Keratinocyte (primary cell): ENCODE measurements around the gene SENP8. TPM values are rescaled to one million over a fixed set of nuclear protein-coding genes. Genes with fewer than 3 reads are reported as not detected.

Experiments used
- DNase-seq: peaks from one replicate; pipeline ENCODE4 v3.0.0-alpha.2; 2011; ENCODE audit warnings: low read depth, missing footprints, low spot score
- FAIRE-seq: peaks from 2 replicates; lab custom pipeline; 2011; peaks lifted over from hg19 to GRCh38; lab: Jason Lieb, UNC
- H2AFZ ChIP-seq: 2 replicates; pipeline ENCODE4 v1.6.0; 2012; ENCODE audit warnings: low read length, control low read depth, inconsistent platforms; ENCODE audit not compliant: control insufficient read depth
- H3K27ac ChIP-seq: 2 replicates; pipeline ENCODE4 v1.5.1; 2011; ENCODE audit warnings: low read length; ENCODE audit not compliant: control insufficient read depth, insufficient read depth
- H3K27me3 ChIP-seq: 3 replicates; pipeline ENCODE4 v1.6.0; 2011; ENCODE audit warnings: low read length; ENCODE audit not compliant: control insufficient read depth, insufficient read depth; ENCODE audit errors: extremely low read depth
- H3K36me3 ChIP-seq, 2 experiments: 2 replicates in 1 of 2; 3 replicates in 1 of 2; pipeline ENCODE4 v1.5.1; 2011; ENCODE audit warnings: low read length in 2 of 2, mild to moderate bottlenecking in 1 of 2; ENCODE audit not compliant: control insufficient read depth in 2 of 2, insufficient read depth in 2 of 2; ENCODE audit errors: extremely low read depth in 1 of 2
- H3K4me1 ChIP-seq: 3 replicates; pipeline ENCODE4 v1.5.1; 2011; ENCODE audit warnings: low read length; ENCODE audit not compliant: control insufficient read depth, insufficient read depth; ENCODE audit errors: extremely low read depth
- H3K4me2 ChIP-seq: 3 replicates; pipeline ENCODE4 v1.6.0; 2011; ENCODE audit warnings: low read depth, low read length; ENCODE audit not compliant: control insufficient read depth, insufficient read depth; ENCODE audit errors: extremely low read depth
- H3K4me3 ChIP-seq, 3 experiments: fragments of 200-600 bp in 1 of 3; sonication (generic) in 1 of 3; 2 replicates in 2 of 3; 3 replicates in 1 of 3; pipeline ENCODE4 v1.5.1; 2011 to 2016; ENCODE audit warnings: low read length in 3 of 3, mild to moderate bottlenecking in 3 of 3, control low read depth in 2 of 3, inconsistent platforms in 1 of 3, low read depth in 1 of 3, mixed read lengths in 1 of 3, mixed run types in 1 of 3, moderate library complexity in 1 of 3; ENCODE audit not compliant: control insufficient read depth in 2 of 3, insufficient read depth in 2 of 3; ENCODE audit errors: extremely low read depth in 1 of 3
- H3K79me2 ChIP-seq: 2 replicates; pipeline ENCODE4 v1.6.0; 2012; ENCODE audit warnings: low read length; ENCODE audit not compliant: control insufficient read depth, insufficient read depth
- H3K9ac ChIP-seq: 3 replicates; pipeline ENCODE4 v1.6.0; 2011; ENCODE audit warnings: low read length; ENCODE audit not compliant: control insufficient read depth, insufficient read depth; ENCODE audit errors: extremely low read depth
- H3K9me1 ChIP-seq: 3 replicates; pipeline ENCODE4 v1.6.0; 2011; ENCODE audit warnings: low read length; ENCODE audit not compliant: control insufficient read depth, insufficient read depth; ENCODE audit errors: extremely low read depth
- H3K9me3 ChIP-seq: 2 replicates; pipeline ENCODE4 v1.5.1; 2012; ENCODE audit warnings: low read depth, low read length; ENCODE audit not compliant: control insufficient read depth
- H4K20me1 ChIP-seq: 3 replicates; pipeline ENCODE4 v1.6.0; 2011; ENCODE audit warnings: low read length; ENCODE audit not compliant: control insufficient read depth, insufficient read depth; ENCODE audit errors: extremely low read depth
- CTCF ChIP-seq, 3 experiments: IDR thresholded peaks in 1 of 3; conservative IDR thresholded peaks in 1 of 3; optimal IDR thresholded peaks in 1 of 3; 2 replicates in 2 of 3; 3 replicates in 1 of 3; pipeline versions ENCODE3 to v1.5.1; 2011; ENCODE audit warnings: low read length in 3 of 3, mild to moderate bottlenecking in 3 of 3, moderate library complexity in 2 of 3, control low read depth in 1 of 3, inconsistent platforms in 1 of 3; ENCODE audit not compliant: insufficient read depth in 2 of 3; ENCODE audit errors: extremely low read depth in 1 of 3
- EZH2 ChIP-seq: IDR thresholded peaks from one replicate; pipeline ENCODE4 v1.6.1; 2012; ENCODE audit warnings: inconsistent platforms, mild to moderate bottlenecking, low read length, moderate library complexity
- dilution Hi-C: fragments of 300-500 bp; cut with MboI; formaldehyde crosslinking; loops from one replicate; pipeline ENCODE4 v1.7.0; 2020; ENCODE audit warnings: low sequenced_read_pairs; ENCODE audit not compliant: extremely low pct_ligation_motif_present
- polyA plus RNA-seq, 5 experiments: library from polyadenylated mRNA; depleted of rRNA in 3 of 5; stranded (reverse) in 3 of 5; stranded (forward) in 1 of 5; unstranded in 1 of 5; fragments of >200 nt; gene quantifications; 1 replicate in 1 of 5; 2 replicates in 3 of 5; 3 replicates in 1 of 5; pipeline versions ENCODE4 v1.2.1 to v1.2.3, GENCODE V29; 2011 to 2012; ENCODE audit warnings: missing spikeins in 2 of 5, low read depth in 1 of 5, low replicate concordance in 1 of 5

SENP8 gene
- polyA plus RNA-seq, 1 donor (not counting 4 experiments of a cell fraction or from before 2014, with no cell fraction given), result 6.0 TPM

GRCh38 chr15:72180761-72181324, 62.6 kb downstream of the SENP8 start:
- dilution Hi-C loops, result no loop called here
- Histone ChIP-seq H2AFZ (no peak overlapping the region), H3K4me3 (no peak overlapping the region), H3K27ac (no peak overlapping the region), H3K9ac (no peak overlapping the region), H3K4me2 (no peak overlapping the region), H3K9me1 (no peaks in the 10 kb centered on the region), H3K9me3 (no peaks in the 10 kb centered on the region), H3K36me3 (no peaks in the 10 kb centered on the region), H3K4me1 (peaks cover 13% of the 10 kb centered on the region), H3K79me2 (no peaks in the 10 kb centered on the region), H4K20me1 (no peaks in the 10 kb centered on the region), H3K27me3 (no peaks in the 10 kb centered on the region)
- FAIRE-seq (no peak), DNase-seq (no peak)
- TF ChIP-seq EZH2, result no peak
- TF ChIP-seq CTCF (optimal IDR thresholded peaks at IDR 0.05 in 1 of 3, IDR thresholded peaks at IDR 0.05 in 1 of 3, conservative IDR thresholded peaks at IDR 0.05 in 1 of 3; ENCODE audit: extremely low read depth in 1 of 3, insufficient read depth in 2 of 3, low read length in 3 of 3), result no peak

- dilution Hi-C loops, result no loop called here
- H3K36me3 ChIP-seq, result no peaks in the 10 kb centered on the region
- TF ChIP-seq CTCF (optimal IDR thresholded peaks at IDR 0.05 in 1 of 3, IDR thresholded peaks at IDR 0.05 in 1 of 3, conservative IDR thresholded peaks at IDR 0.05 in 1 of 3; ENCODE audit: extremely low read depth in 1 of 3, insufficient read depth in 2 of 3, low read length in 3 of 3) (no peak), EZH2 (no peak)
- H4K20me1 ChIP-seq, result no peaks in the 10 kb centered on the region
- no peak overlapping the region for H3K9ac ChIP-seq
- H3K79me2 ChIP-seq, result no peaks in the 10 kb centered on the region
- H3K27me3 ChIP-seq, result no peaks in the 10 kb centered on the region
- no peak for FAIRE-seq
- H3K9me1 ChIP-seq, result no peaks in the 10 kb centered on the region
- DNase-seq, result no peak
- H3K4me3 ChIP-seq, result no peak overlapping the region
- no peak overlapping the region for H3K27ac ChIP-seq
- no peak overlapping the region for H2AFZ ChIP-seq
- no peaks in the 10 kb centered on the region for H3K9me3 ChIP-seq
- peaks cover 13% of the 10 kb centered on the region for H3K4me1 ChIP-seq
- no peak overlapping the region for H3K4me2 ChIP-seq
Observed at GRCh38 chr15:72182244-72182643, 64.0 kb downstream of the SENP8 start.
